HepG2 (cell line): ENCODE results near the gene MXD3. TPM values are rescaled to one million over a fixed set of nuclear protein-coding genes. Genes with fewer than 3 reads are reported as not detected.

Experiments used
- DR1 ChIP-seq: sonication (generic); formaldehyde crosslinking; IDR thresholded peaks from 2 replicates; pipeline ENCODE4 v1.8.0; 2021; ENCODE audit warnings: mild to moderate bottlenecking, missing genetic modification reagents, inconsistent platforms
- DZIP1 ChIP-seq: sonication (generic); formaldehyde crosslinking; IDR thresholded peaks from 2 replicates; pipeline ENCODE4 v1.5.0; 2020; ENCODE audit warnings: mild to moderate bottlenecking, missing genetic modification reagents
- GMEB1 ChIP-seq: sonication (generic); formaldehyde crosslinking; IDR thresholded peaks from 2 replicates; pipeline ENCODE4 v1.5.1; 2020; ENCODE audit warnings: missing genetic modification reagents, mild to moderate bottlenecking, borderline replicate concordance
- ISX ChIP-seq: sonication (generic); formaldehyde crosslinking; conservative IDR thresholded peaks from 2 replicates; pipeline ENCODE4 v1.5.0; 2020; ENCODE audit warnings: missing genetic modification reagents
- KLF15 ChIP-seq: sonication (generic); formaldehyde crosslinking; IDR thresholded peaks from 2 replicates; pipeline ENCODE4 v1.8.1; 2023; ENCODE audit warnings: borderline replicate concordance, mild to moderate bottlenecking, inconsistent platforms, missing genetic modification reagents, mixed read lengths
- NCOA2 ChIP-seq: sonication (generic); formaldehyde crosslinking; IDR thresholded peaks from 2 replicates; pipeline ENCODE4 v1.8.0; 2022; ENCODE audit warnings: inconsistent platforms
- PHF8 ChIP-seq: sonication (generic); formaldehyde crosslinking; IDR thresholded peaks from 2 replicates; pipeline ENCODE4 v1.5.0; 2020; ENCODE audit warnings: missing genetic modification reagents
- SMAD3 ChIP-seq: sonication (generic); formaldehyde crosslinking; IDR thresholded peaks from 2 replicates; pipeline ENCODE4 v1.4.0; 2020; ENCODE audit warnings: missing genetic modification reagents
- SP140L ChIP-seq: sonication (generic); formaldehyde crosslinking; IDR thresholded peaks from 2 replicates; pipeline ENCODE4 v1.4.0; 2020; ENCODE audit warnings: missing genetic modification reagents, borderline replicate concordance
- STAT5B ChIP-seq: sonication (generic); formaldehyde crosslinking; IDR thresholded peaks from 2 replicates; pipeline ENCODE4 v1.4.0; 2020; ENCODE audit warnings: missing genetic modification reagents
- THYN1 ChIP-seq: sonication (generic); formaldehyde crosslinking; IDR thresholded peaks from 2 replicates; pipeline ENCODE4 v1.8.1; 2023; ENCODE audit warnings: low read depth, mild to moderate bottlenecking, moderate library complexity, missing genetic modification reagents, borderline replicate concordance
- ZBTB26 ChIP-seq: IDR thresholded peaks from 2 replicates; pipeline ENCODE4 v1.6.1; 2016; ENCODE audit warnings: missing compliant biosample characterization, missing genetic modification reagents, borderline replicate concordance
- ZC3H13 ChIP-seq: sonication (generic); formaldehyde crosslinking; IDR thresholded peaks from 2 replicates; pipeline ENCODE4 v1.8.1; 2023; ENCODE audit warnings: mild to moderate bottlenecking, missing genetic modification reagents, moderate library complexity
- ZFAT ChIP-seq: sonication (generic); formaldehyde crosslinking; conservative IDR thresholded peaks from 2 replicates; pipeline ENCODE4 v1.8.1; 2023; ENCODE audit warnings: missing genetic modification reagents, inconsistent platforms
- ZIK1 ChIP-seq: sonication (generic); formaldehyde crosslinking; IDR thresholded peaks from 2 replicates; pipeline ENCODE4 v1.5.0; 2020; ENCODE audit warnings: mild to moderate bottlenecking, low read depth, missing genetic modification reagents, borderline replicate concordance
- ZNF10 ChIP-seq: sonication (generic); formaldehyde crosslinking; IDR thresholded peaks from 2 replicates; pipeline ENCODE4 v1.4.0; 2020; ENCODE audit warnings: mild to moderate bottlenecking, low read depth, missing genetic modification reagents, borderline replicate concordance
- ZNF530 ChIP-seq: sonication (generic); formaldehyde crosslinking; IDR thresholded peaks from 2 replicates; pipeline ENCODE4 v1.5.0; 2020; ENCODE audit warnings: low read depth, mild to moderate bottlenecking, missing genetic modification reagents
- ZNF607 ChIP-seq: sonication (generic); formaldehyde crosslinking; IDR thresholded peaks from 2 replicates; pipeline ENCODE4 v1.5.1; 2020; ENCODE audit warnings: missing genetic modification reagents, mild to moderate bottlenecking, borderline replicate concordance
- ZNF710 ChIP-seq: sonication (generic); formaldehyde crosslinking; IDR thresholded peaks from 2 replicates; pipeline ENCODE4 v1.5.0; 2020; ENCODE audit warnings: mild to moderate bottlenecking, missing genetic modification reagents, borderline replicate concordance
- ZNF75D ChIP-seq: sonication (generic); formaldehyde crosslinking; IDR thresholded peaks from 2 replicates; pipeline ENCODE4 v1.8.1; 2023; ENCODE audit warnings: missing genetic modification reagents, mild to moderate bottlenecking, borderline replicate concordance
- ZNF879 ChIP-seq: sonication (generic); formaldehyde crosslinking; IDR thresholded peaks from 2 replicates; pipeline ENCODE4 v1.8.1; 2023; ENCODE audit warnings: missing genetic modification reagents
- polyA plus RNA-seq, 8 experiments: library from polyadenylated mRNA; depleted of rRNA in 3 of 8; stranded (reverse) in 7 of 8; unstranded in 1 of 8; fragments of >200 nt; fragmentation: Illumina TruSeq in 4 of 8; extraction: Trizol in 4 of 8; gene quantifications; 2 replicates each; pipeline versions ENCODE4 v1.2.1 to v1.2.3, GENCODE V29; 2011 to 2016; ENCODE audit warnings: low read depth in 4 of 8, missing spikeins in 1 of 8, mixed read lengths in 1 of 8; ENCODE audit not compliant: insufficient read depth in 1 of 8
- total RNA-seq, 5 experiments: library from RNA; depleted of rRNA; stranded (reverse); fragments of >200 nt; fragmentation: Illumina TruSeq; extraction: Trizol; gene quantifications; 2 replicates each; pipeline ENCODE4 v1.2.3, GENCODE V29; 2016; ENCODE audit warnings: low read depth in 1 of 5

Gene MXD3
- total and polyA plus RNA-seq, 2 of the 13 experiments (the other 11 are each of a cell fraction or from before 2014, with no cell fraction given): 10.5 to 12.8 TPM

GRCh38 chr5:177351392-177352329 is 40.0 kb upstream of the MXD3 start, which contains the start of gene LMAN2 (continued):
- TF ChIP-seq STAT5B (CRISPR knock-in tag) (peak; percentile 7; the same call in 1 of the 2 replicates), SP140L (CRISPR knock-in tag) (no peak), ZNF10 (CRISPR knock-in tag) (no peak), ZC3H13 (CRISPR knock-in tag) (0 out of 2 replicates have a peak, but pooled peaks have one; percentile 31), ZIK1 (no peak), ISX (CRISPR knock-in tag) (no peak), ZNF607 (peak; percentile 61; the same call in 1 of the 2 replicates), ZNF879 (CRISPR knock-in tag) (peak; percentile 27; the same call in 1 of the 2 replicates), SMAD3 (CRISPR knock-in tag) (peak; percentile 85; the same call in 1 of the 2 replicates), ZFAT (CRISPR knock-in tag) (no peak), ZBTB26 (0 out of 2 replicates have a peak, but pooled peaks have one; percentile 49), ZNF710 (no peak), GMEB1 (peak; percentile 92), KLF15 (CRISPR knock-in tag) (no peak), NCOA2 (CRISPR knock-in tag) (no peak), ZNF530 (CRISPR knock-in tag) (no peak), DR1 (no peak), THYN1 (CRISPR knock-in tag) (no peak), PHF8 (CRISPR knock-in tag) (peak; percentile 88), ZNF75D (CRISPR knock-in tag) (no peak), DZIP1 (no peak)
